Activated CD8-positive, alpha-beta memory T cell treated with anti-CD3 and anti-CD28 coated beads, Interleukin-2, amount 50 U/mL, for 4 hours (primary cell): ENCODE results near the gene GPC5.
"Not testable (repeated sequence)": the region's sequence is repeated elsewhere in the genome, so short reads cannot be mapped to it uniquely, and the experiment has no call there.

Source experiments
- DNase-seq: peaks from one replicate; pipeline ENCODE4 v3.0.0-alpha.2; 2020

Gene GPC5

GRCh38 chr13:91660076-91660415 lies 261.6 kb downstream of the GPC5 start:
- no peak for DNase-seq

- no peak for DNase-seq
Observed at GRCh38 chr13:91661692-91662490, 263.5 kb downstream of the GPC5 start.

GRCh38 chr13:91664039-91664438 lies 265.6 kb downstream of the GPC5 start:
- DNase-seq = no peak

- DNase-seq = no peak
Observed at GRCh38 chr13:91667486-91667885, 269.1 kb downstream of the GPC5 start.

- DNase-seq = no peak
Observed at GRCh38 chr13:91668866-91669495, 270.6 kb downstream of the GPC5 start.

- DNase-seq = not testable (repeated sequence)
Observed at GRCh38 chr13:91674347-91674746, 275.9 kb downstream of the GPC5 start.

- no peak for DNase-seq
Observed at GRCh38 chr13:91684746-91685145, 286.3 kb downstream of the GPC5 start.

- no peak for DNase-seq
Observed at GRCh38 chr13:91690944-91691343, 292.5 kb downstream of the GPC5 start.

GRCh38 chr13:91693466-91693865 lies 295.0 kb downstream of the GPC5 start:
- no peak for DNase-seq

- no peak for DNase-seq
Observed at GRCh38 chr13:91698308-91698707, 299.9 kb downstream of the GPC5 start.

- no peak for DNase-seq
Observed at GRCh38 chr13:91698767-91699166, 300.3 kb downstream of the GPC5 start.

- no peak for DNase-seq
Observed at GRCh38 chr13:91699863-91700262, 301.4 kb downstream of the GPC5 start.

- no peak for DNase-seq
Observed at GRCh38 chr13:91701975-91702374, 303.6 kb downstream of the GPC5 start.

- DNase-seq = no peak
Observed at GRCh38 chr13:91702411-91702810, 304.0 kb downstream of the GPC5 start.

- DNase-seq = no peak
Observed at GRCh38 chr13:91704398-91704797, 306.0 kb downstream of the GPC5 start.

GRCh38 chr13:91708558-91708957 lies 310.1 kb downstream of the GPC5 start:
- DNase-seq = no peak

GRCh38 chr13:91709180-91709579 lies 310.8 kb downstream of the GPC5 start:
- DNase-seq = no peak

- DNase-seq = no peak
Observed at GRCh38 chr13:91710733-91711132, 312.3 kb downstream of the GPC5 start.

- no peak for DNase-seq
Observed at GRCh38 chr13:91714855-91715254, 316.4 kb downstream of the GPC5 start.

GRCh38 chr13:91716436-91717065 lies 318.1 kb downstream of the GPC5 start:
- DNase-seq = no peak

GRCh38 chr13:91719033-91719432 lies 320.6 kb downstream of the GPC5 start:
- no peak for DNase-seq

GRCh38 chr13:91721413-91721812 lies 323.0 kb downstream of the GPC5 start:
- no peak for DNase-seq

GRCh38 chr13:91722267-91722884 lies 324.0 kb downstream of the GPC5 start:
- no peak for DNase-seq

GRCh38 chr13:91724591-91724990 lies 326.2 kb downstream of the GPC5 start:
- no peak for DNase-seq
